HT-29 (cell line): ENCODE measurements around the gene HYDIN. TPM values are rescaled to one million over a fixed set of nuclear protein-coding genes. Genes with fewer than 3 reads are reported as not detected.

ENCODE experiments used
- DNase-seq: peaks from one replicate; pipeline ENCODE4 v3.0.0-alpha.2; 2015; ENCODE audit warnings: low spot score
- total RNA-seq: library from RNA; depleted of rRNA; stranded (reverse); fragments of >200 nt; shearing (Covaris generic); gene quantifications from 2 replicates; pipeline ENCODE4 v1.2.3, GENCODE V29; 2014; rRNA removed

HYDIN gene
- 0.10 and 0.46 TPM in 2 replicates for total RNA-seq

- peak; percentile 76 for DNase-seq
Observed at GRCh38 chr16:71230122-71230845, at the start of gene HYDIN. TSS of gene HYDIN (minus strand) at chr16:71230722. CDS start at chr16:71186895, 43,827 bp downstream.

GRCh38 chr16:71276589-71277334 is 46.2 kb upstream of the HYDIN start:
- no peak for DNase-seq

GRCh38 chr16:71273384-71273783 is 42.9 kb upstream of the HYDIN start:
- DNase-seq, result no peak

GRCh38 chr16:71264299-71264698 is 33.8 kb upstream of the HYDIN start:
- no peak for DNase-seq

- DNase-seq, result no peak
Observed at GRCh38 chr16:71263582-71263981, 33.1 kb upstream of the HYDIN start.

GRCh38 chr16:71262391-71262790 is 31.9 kb upstream of the HYDIN start:
- DNase-seq, result no peak

- no peak for DNase-seq
Observed at GRCh38 chr16:71260995-71261394, 30.5 kb upstream of the HYDIN start.

GRCh38 chr16:71259086-71259485 is 28.6 kb upstream of the HYDIN start:
- DNase-seq, result no peak

- DNase-seq, result no peak
Observed at GRCh38 chr16:71258372-71258771, 27.9 kb upstream of the HYDIN start.

- DNase-seq, result no peak
Observed at GRCh38 chr16:71257768-71258167, 27.2 kb upstream of the HYDIN start.

- DNase-seq, result no peak
Observed at GRCh38 chr16:71255721-71256120, 25.2 kb upstream of the HYDIN start.

GRCh38 chr16:71254832-71255525 is 24.5 kb upstream of the HYDIN start:
- DNase-seq, result no peak

- DNase-seq, result no peak
Observed at GRCh38 chr16:71250461-71251235, 20.1 kb upstream of the HYDIN start.

- no peak for DNase-seq
Observed at GRCh38 chr16:71249399-71249798, 18.9 kb upstream of the HYDIN start.

GRCh38 chr16:71247478-71247877 is 17.0 kb upstream of the HYDIN start:
- DNase-seq, result no peak

- no peak for DNase-seq
Observed at GRCh38 chr16:71246309-71246708, 15.8 kb upstream of the HYDIN start.

GRCh38 chr16:71244521-71244920 is 14.0 kb upstream of the HYDIN start:
- no peak for DNase-seq

- DNase-seq, result no peak
Observed at GRCh38 chr16:71242601-71243000, 12.1 kb upstream of the HYDIN start.

- no peak for DNase-seq
Observed at GRCh38 chr16:71242036-71242435, 11.5 kb upstream of the HYDIN start.

- no peak for DNase-seq
Observed at GRCh38 chr16:71229344-71229743, 1.2 kb downstream of the HYDIN start.
